H54 (cell line): ENCODE measurements around the gene BCDIN3D.

Experiments
- DNase-seq: peaks from one replicate; pipeline ENCODE4 v3.0.0; 2011; ENCODE audit warnings: low spot score, mixed read lengths; ENCODE audit not compliant: insufficient read length
- FAIRE-seq: peaks from 3 replicates; lab custom pipeline; 2011; peaks lifted over from hg19 to GRCh38; lab: Jason Lieb, UNC
- POLR2A ChIP-seq: IDR thresholded peaks from 2 replicates; pipeline ENCODE4 v1.6.1; 2011; ENCODE audit warnings: low read depth, mild to moderate bottlenecking, low read length

BCDIN3D gene, protein sequence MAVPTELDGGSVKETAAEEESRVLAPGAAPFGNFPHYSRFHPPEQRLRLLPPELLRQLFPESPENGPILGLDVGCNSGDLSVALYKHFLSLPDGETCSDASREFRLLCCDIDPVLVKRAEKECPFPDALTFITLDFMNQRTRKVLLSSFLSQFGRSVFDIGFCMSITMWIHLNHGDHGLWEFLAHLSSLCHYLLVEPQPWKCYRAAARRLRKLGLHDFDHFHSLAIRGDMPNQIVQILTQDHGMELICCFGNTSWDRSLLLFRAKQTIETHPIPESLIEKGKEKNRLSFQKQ

DNA sequence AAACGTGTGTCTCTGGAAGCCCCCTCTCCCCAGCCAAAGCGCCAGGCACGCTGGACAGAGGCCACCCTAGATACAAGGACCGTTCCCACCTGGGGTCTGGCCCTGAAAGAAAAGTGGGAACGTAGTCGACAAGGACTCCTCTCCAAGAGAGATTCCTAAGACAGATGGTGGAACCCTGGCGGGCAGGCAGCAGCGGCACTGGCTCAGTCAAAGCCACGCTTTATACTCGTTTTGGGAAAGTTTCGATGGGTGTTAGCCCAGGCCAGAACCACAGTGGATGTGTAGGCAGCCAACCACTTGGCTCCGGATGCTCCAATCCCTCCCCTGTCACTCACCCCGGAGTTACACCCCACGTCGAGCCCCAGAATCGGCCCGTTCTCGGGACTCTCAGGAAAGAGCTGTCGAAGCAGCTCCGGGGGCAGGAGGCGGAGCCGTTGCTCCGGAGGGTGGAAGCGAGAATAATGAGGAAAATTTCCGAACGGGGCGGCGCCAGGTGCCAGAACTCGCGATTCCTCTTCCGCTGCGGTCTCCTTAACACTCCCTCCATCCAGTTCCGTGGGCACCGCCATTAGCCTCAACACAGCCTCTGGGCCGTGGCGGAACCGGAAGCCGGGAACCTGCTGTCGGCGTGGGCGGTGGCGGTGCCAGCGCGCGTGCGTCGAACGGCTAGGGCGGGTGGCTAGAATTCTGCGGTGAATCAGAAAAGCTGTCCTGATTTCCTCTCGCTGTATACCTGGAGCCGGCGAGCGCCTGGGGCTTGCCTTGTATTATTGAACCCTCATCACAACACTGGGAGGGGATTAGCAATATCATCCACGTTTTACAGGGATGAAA lies at the start of gene BCDIN3D:
BCDIN3D (minus strand) TSS at position 588 of the 834 bp plus-strand sequence; CDS start at position 569, 19 bp downstream.
- FAIRE-seq (peak; percentile 84), DNase-seq (peak; percentile 87)
- TF ChIP-seq POLR2A: peak; percentile 75

DNA sequence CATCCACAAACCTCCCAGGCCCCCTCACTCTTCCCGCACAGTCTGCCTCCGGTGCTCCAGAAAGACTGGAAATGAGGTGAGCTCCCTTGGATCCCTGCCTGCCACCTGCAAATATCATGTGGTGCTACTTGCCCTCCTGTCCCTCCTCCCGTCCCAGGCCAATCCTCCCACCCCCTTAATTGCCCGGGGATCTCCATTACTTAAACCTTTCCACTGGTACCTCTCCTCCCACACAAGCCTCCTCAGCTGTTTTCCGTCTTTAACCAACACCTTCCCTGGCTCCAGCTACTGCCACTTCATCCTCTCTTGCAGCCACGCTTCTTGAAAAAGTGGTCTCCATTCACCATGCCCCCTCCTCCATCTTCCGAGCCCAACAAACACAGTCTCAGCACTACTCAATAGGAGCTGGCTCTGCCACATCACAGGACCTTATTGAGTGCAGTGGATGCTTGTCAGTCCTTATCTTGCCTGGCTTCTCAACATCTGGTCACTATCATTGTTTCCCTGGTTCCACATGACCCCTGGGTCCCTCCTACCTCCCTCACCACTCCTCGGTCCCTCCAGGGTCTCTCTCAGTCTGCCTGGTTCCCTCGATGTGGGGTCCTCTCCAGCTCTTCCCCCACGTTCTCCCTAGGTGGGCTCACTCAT lies 49.3 kb upstream of the BCDIN3D start:
- no peak for DNase-seq
- TF ChIP-seq POLR2A: no peak
- FAIRE-seq: no peak

DNA sequence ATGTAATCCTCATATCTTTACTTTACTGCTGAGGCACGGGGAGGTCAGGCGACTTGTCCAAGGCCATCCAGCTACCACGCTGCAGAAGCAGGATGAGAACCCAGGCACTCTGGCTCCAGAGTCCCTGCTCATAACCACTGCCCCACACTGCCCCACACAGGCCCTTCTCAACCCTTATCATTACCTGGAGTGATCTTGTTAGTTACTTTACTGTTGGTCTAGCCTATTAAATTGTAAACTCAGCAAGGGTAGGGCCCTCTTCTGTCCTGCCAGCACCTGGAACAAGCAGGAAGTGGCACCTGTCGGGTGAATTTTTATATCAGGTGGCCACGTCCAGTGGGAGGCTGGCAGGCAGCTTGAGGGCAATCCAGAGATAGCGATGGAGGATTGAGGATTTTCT lies 48.6 kb upstream of the BCDIN3D start:
- DNase-seq: no peak
- FAIRE-seq: no peak
- no peak for TF ChIP-seq POLR2A

DNA sequence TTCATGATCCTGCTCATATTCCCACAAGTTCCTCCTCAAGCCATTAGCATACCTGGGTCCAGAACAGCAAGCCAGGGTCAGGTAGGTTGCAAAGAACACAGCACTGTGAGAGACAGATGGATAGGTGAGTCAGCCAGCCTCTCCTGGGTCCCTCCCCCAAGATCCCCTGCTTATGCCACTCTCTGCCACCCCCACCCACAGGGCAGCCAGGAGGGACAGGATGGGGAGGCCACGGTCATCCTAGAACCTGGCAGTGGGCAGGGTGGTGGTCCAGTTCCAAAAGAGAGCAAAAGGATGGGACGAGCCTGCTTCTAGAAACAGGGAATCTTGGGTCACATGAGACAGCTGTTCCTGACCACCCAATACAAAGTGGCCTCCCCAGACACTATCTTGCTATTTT lies 48.1 kb upstream of the BCDIN3D start:
- DNase-seq: no peak
- no peak for TF ChIP-seq POLR2A
- no peak for FAIRE-seq

DNA sequence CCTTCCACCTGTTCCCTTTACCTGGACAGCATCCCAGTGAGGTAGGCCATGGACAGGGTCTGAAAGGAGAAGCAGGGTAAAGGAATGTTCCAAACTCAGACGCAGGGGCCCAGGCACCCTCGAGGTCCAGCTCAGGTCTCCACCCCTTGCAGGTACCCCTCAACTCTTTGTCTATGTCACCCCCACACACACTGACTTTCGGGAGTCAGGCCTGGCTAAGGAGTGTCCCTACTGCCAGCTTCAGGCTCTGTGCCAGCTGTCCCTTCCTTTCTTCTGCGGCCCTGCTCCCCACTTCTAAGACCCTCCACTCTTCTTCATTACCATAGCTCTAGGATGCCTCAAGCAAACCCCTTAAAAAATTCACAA lies 47.2 kb upstream of the BCDIN3D start:
- FAIRE-seq: no peak

DNA sequence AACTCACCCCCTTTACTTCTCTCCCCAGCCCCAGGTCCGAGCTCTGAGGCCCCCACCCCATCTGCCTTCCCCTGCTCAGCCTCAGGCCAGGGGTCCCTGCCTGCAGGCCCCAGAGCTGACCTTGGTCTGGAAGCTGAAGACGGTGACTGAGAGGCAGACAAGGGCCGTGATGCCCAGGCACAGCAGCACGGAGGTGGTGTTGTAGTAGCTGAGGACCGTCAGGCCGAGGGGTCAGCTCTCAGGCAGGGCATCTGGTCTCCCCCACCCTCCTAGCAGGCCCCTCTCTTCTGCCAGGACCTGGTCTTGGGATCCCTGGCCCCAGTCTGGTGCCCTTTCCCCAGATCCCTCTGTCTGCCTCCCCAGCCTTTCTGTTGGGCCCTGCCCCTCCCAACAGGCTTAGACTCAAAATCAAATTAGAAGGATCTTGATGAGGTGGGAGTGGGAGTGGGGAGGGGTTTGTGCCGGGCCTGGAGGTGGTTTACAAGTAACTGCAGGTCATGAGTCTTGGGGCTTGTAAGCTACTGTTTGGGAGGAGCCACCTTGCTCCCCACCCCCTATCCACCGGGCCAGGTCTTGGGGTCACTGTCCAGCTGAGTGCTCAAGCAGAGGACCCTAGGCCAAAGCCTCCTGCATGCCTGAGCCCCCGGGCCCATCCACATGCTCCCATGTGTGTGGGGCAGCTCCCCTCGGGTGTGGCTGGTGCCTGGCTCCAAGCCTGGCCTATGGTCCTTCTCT lies 46.6 kb upstream of the BCDIN3D start:
- DNase-seq (no peak), FAIRE-seq (no peak)
- TF ChIP-seq POLR2A: no peak

More for the DNA sequence above, 47.2 kb upstream of the BCDIN3D start:
- DNase-seq: no peak
- no peak for TF ChIP-seq POLR2A

DNA sequence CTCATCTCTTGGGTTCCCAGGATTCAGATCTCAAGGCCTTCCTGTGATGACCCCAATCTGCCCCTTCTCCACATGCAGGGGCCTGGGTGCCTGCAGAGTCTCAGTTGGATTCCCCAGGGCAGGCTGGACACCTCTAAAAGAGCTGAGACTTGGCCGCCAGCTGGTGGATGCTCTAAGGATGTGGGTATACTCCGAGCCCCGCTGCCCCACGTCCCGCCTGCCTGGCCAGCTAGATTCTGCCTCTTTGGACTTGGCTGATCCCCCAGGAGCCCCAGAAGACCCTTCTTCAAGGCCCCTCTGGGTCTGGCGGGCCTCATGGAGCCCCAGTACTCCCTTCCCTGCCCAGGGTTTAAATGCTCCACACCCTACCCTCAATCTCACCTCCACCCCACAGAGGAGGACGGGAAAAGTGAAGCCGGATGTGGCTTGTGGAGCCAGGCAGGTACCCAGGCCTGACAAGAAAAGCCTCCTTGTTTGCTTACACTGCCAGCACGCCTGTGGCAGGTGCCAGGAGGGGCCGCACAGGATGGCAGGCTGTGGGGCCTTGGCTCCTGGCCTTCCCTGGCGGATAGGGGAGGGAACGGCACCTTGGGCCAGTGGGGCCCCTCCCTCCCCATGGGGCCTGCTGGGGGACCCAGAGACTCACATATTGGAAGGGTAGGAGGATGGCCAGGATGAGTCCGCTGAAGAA lies 45.7 kb upstream of the BCDIN3D start:
- FAIRE-seq: no peak
- DNase-seq: no peak
- no peak for TF ChIP-seq POLR2A

DNA sequence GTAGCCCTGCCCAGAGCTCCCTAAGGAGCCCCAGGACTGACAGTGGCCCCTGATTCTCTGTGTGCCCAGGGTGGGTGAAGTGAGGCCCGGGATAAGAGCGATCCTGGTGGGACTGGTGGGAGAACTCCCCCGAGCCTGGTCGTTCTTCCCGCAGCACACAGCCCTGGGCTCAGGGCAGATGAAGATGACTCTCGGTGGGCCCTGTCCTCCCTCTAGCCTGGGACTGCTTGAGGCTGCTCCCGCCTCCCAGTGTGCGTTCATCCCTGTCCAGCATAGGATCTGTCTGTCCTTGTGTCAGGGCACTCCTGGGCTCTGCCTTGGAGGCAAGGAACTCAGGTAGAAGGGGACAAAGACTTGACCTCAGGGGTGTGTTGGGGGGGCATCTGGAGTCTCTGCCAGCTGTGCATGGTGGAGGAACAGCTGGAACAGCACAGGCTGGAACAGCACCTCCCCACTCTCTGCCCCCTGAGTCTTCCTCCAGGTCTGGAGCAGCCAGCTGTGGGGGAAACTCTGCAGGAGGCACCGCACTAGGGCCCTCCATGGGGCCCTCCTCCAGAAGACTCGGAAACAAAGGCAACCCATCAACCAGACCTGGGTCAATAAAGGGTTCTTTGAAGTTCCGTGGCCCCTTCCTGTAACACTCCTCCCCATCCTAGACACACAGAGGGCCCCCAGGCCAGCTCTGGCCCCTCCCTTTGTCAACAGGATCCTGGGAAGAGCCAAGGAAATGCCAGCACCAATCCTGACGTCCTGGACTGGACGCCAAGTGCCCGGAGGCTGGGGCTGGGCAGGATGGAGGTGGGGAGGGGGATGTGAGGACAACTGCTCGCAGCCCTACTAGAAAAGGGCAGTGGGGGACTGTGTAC lies 44.9 kb upstream of the BCDIN3D start:
- DNase-seq (no peak), FAIRE-seq (no peak)
- no peak for TF ChIP-seq POLR2A

DNA sequence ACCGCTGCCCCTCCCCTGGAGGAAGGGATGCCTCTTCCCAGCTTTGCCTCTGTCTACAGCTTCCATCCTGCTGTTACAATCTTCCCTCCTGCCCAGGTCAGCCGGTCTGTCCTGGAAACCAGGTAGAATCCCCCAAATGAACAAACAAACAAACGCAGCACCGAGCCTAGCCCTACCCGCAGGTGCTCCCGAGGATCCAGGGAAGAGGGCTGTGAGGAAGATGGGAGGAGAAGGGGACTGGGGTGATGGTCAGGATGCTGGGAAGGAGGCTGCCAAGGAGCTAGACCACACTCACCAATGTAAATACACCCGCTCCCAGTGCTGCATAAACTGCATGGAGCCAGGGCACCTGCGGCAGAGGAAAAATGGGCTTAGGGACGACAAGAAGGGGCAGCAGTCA lies 44.2 kb upstream of the BCDIN3D start:
- TF ChIP-seq POLR2A: no peak
- DNase-seq (no peak), FAIRE-seq (no peak)

DNA sequence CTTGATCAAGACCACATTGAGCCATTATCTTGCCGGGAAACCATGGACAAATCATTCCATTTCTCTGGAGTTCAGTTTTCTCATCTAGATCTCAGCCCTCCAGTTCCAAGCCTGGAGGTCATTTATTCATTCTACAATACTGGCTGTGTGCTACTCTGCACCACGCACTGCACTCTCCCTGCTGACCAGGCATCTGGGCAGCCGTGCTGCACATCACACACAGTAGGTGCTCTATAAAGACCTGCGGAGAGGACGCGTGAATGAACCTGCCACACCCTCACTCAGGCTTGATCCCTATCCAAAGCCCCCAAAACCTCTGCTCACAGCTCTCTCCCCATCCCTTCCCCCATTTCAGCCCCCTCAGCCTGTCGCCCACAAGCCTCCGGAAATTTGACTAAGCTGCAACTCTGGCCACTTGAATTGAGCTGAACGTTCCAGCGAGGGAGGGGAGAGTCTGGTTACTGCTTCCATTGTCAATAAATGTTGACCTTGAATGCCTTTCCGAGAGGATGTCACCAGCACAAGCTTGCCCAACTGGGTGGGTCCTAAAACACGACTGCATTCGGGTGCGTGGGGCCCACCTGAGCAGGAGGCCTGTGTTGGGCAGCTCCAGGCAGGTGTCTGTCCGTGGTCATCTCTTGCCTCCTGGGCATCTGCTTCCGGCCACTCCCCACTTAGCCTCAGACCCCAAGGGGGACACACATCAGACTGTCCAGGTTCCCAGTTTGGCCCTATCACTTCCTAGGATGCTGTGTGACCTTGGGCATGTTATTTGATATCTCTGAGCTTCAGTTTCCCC lies 43.0 kb upstream of the BCDIN3D start:
- no peak for FAIRE-seq
- no peak for DNase-seq
- no peak for TF ChIP-seq POLR2A

DNA sequence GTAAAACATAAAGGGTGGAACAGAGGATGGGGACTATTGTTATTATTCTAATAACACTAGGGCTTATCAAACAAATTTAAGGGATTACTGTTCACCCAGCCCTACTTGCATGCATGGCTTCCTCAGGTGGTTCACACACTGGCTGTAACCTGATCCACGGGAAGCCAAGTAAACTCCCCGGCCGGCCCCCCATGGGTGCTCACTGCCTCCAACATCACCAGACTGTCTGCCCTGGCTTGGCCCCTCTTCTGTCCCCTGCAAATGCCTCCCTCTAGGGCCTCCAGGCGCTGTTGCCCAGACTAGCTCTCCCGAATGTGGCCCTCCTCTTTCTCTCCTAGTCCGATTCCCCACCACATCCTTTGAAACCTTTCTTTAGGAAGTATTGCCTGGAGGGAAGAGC lies 42.2 kb upstream of the BCDIN3D start:
- FAIRE-seq (no peak), DNase-seq (no peak)
- no peak for TF ChIP-seq POLR2A
